HEK293T (cell line): ENCODE data around the gene MED9.

Experiments
- CTCF ChIA-PET: fragments of 350-600 bp; formaldehyde crosslinking; extraction: SDS; loops from one replicate; lab custom pipeline; 2021; ENCODE audit warnings: antibody characterized with exemption, inconsistent platforms; lab: Yijun Ruan, JAX
- POLR2A ChIA-PET: fragments of 350-600 bp; formaldehyde crosslinking; extraction: SDS; loops from one replicate; lab custom pipeline; 2020; ENCODE audit warnings: antibody characterized with exemption, inconsistent platforms; lab: Yijun Ruan, JAX
- DNase-seq: peaks from one replicate; pipeline ENCODE4 v3.0.0; 2012; ENCODE audit warnings: mixed read lengths; ENCODE audit errors: extremely low spot score
- ARNT ChIP-seq: fragments of 450-650 bp; IDR thresholded peaks from 2 replicates; pipeline ENCODE4 v1.6.1; 2017; ENCODE audit warnings: mild to moderate bottlenecking
- BHLHE40 ChIP-seq: fragments of 450-650 bp; IDR thresholded peaks from 2 replicates; pipeline ENCODE4 v1.6.1; 2016; ENCODE audit warnings: mild to moderate bottlenecking, moderate library complexity, borderline replicate concordance
- CTBP1 ChIP-seq: fragments of 450-650 bp; IDR thresholded peaks from 2 replicates; pipeline ENCODE4 v1.6.1; 2016; ENCODE audit warnings: borderline replicate concordance
- ELF4 ChIP-seq: fragments of 450-650 bp; IDR thresholded peaks from 2 replicates; pipeline ENCODE4 v1.6.1; 2017; ENCODE audit warnings: antibody characterized with exemption
- FOXA1 ChIP-seq: fragments of 450-650 bp; IDR thresholded peaks from 2 replicates; pipeline ENCODE4 v1.6.1; 2016; ENCODE audit warnings: mild to moderate bottlenecking
- FOXK2 ChIP-seq: fragments of 450-650 bp; IDR thresholded peaks from 2 replicates; pipeline ENCODE4 v1.6.1; 2016; ENCODE audit warnings: mild to moderate bottlenecking
- FOXM1 ChIP-seq: fragments of 450-650 bp; IDR thresholded peaks from 2 replicates; pipeline ENCODE4 v1.6.1; 2017; ENCODE audit warnings: mild to moderate bottlenecking, borderline replicate concordance
- HDGF ChIP-seq: fragments of 450-650 bp; IDR thresholded peaks from 2 replicates; pipeline ENCODE4 v1.6.1; 2017; ENCODE audit warnings: antibody characterized with exemption, borderline replicate concordance
- L3MBTL2 ChIP-seq: fragments of 450-650 bp; conservative IDR thresholded peaks from 2 replicates; pipeline ENCODE4 v1.6.1; 2016; ENCODE audit warnings: mild to moderate bottlenecking
- LEF1 ChIP-seq: fragments of 450-650 bp; IDR thresholded peaks from 2 replicates; pipeline ENCODE4 v1.6.1; 2017; ENCODE audit warnings: mild to moderate bottlenecking, borderline replicate concordance
- NFRKB ChIP-seq: fragments of 450-650 bp; IDR thresholded peaks from 2 replicates; pipeline ENCODE4 v1.6.1; 2016; ENCODE audit warnings: mild to moderate bottlenecking, moderate library complexity
- SP1 ChIP-seq: fragments of 450-650 bp; IDR thresholded peaks from 2 replicates; pipeline ENCODE4 v1.6.1; 2017
- SUZ12 ChIP-seq: fragments of 450-650 bp; IDR thresholded peaks from 2 replicates; pipeline ENCODE4 v1.6.1; 2016; ENCODE audit warnings: mild to moderate bottlenecking
- TARDBP ChIP-seq: fragments of 450-650 bp; IDR thresholded peaks from 2 replicates; pipeline ENCODE4 v1.6.1; 2016
- ZNF384 ChIP-seq: fragments of 450-650 bp; IDR thresholded peaks from 2 replicates; pipeline ENCODE4 v1.6.1; 2016
- TF ChIP-seq, protein P1 (sequence below): fragments of 450-650 bp; IDR thresholded peaks from 2 replicates; pipeline ENCODE4 v1.6.1; 2016

MED9 gene

GRCh38 chr17:17511881-17512858 lies 35.4 kb downstream of the MED9 start:
- ChIA-PET POLR2A (interaction anchor here (0.5 to 1.5 kb wide), 2 partner anchors 15 to 142 kb away, joined by 3 to 4 read pairs; partner anchors contain the start of gene RASD1), CTCF (interaction anchor here (0.6 to 2.2 kb wide), 2 partner anchors 15 to 177 kb away, joined by 5 to 8 read pairs; partner anchors contain the start of gene RASD1)
- no peak for DNase-seq
- TF ChIP-seq NFRKB = no peak
- TF ChIP-seq CTBP1 = no peak
- no peak for TF ChIP-seq HDGF
- no peak for TF ChIP-seq FOXA1
- no peak for TF ChIP-seq FOXK2
- TF ChIP-seq L3MBTL2 = no peak
- TF ChIP-seq FOXM1 = no peak
- no peak for TF ChIP-seq SUZ12
- no peak for TF ChIP-seq ZNF384

DNA sequence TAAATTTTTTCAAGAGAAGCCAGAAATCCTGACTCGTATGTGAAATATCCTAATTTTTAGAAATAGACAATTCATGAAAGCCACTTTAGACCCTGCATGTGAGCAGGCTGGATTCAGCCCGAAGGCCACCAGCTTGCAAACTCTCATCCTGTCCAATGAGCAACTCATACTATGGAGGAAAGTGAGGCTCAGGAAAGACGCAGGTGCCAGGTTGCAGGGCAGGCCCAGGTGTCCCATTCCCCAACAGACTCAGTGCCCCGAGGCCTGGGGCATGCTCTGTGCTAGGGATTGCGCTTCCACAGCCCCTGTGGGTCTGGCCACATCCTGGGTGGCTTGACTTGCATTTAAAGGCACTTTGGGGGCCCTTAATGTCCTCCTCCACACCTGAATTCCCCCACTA lies 36.1 kb downstream of the MED9 start:
- no peak for TF ChIP-seq LEF1
- no peak for TF ChIP-seq FOXA1
- no peak for TF ChIP-seq SUZ12
- TF ChIP-seq NFRKB = no peak
- TF ChIP-seq L3MBTL2 = no peak
- TF ChIP-seq, protein P1, sequence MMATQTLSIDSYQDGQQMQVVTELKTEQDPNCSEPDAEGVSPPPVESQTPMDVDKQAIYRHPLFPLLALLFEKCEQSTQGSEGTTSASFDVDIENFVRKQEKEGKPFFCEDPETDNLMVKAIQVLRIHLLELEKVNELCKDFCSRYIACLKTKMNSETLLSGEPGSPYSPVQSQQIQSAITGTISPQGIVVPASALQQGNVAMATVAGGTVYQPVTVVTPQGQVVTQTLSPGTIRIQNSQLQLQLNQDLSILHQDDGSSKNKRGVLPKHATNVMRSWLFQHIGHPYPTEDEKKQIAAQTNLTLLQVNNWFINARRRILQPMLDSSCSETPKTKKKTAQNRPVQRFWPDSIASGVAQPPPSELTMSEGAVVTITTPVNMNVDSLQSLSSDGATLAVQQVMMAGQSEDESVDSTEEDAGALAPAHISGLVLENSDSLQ = no peak
- no peak for DNase-seq
- ChIA-PET CTCF (interaction anchor here (2.2 kb wide), 1 partner anchor 16 kb away, joined by 8 read pairs; the partner anchor contains the start of gene RASD1), POLR2A (no interaction called here)

GRCh38 chr17:17513626-17514025 lies 36.8 kb downstream of the MED9 start:
- CTCF ChIA-PET = interaction anchor here (2.2 kb wide), 1 partner anchor 17 kb away, joined by 8 read pairs; the partner anchor contains the start of gene RASD1

DNA sequence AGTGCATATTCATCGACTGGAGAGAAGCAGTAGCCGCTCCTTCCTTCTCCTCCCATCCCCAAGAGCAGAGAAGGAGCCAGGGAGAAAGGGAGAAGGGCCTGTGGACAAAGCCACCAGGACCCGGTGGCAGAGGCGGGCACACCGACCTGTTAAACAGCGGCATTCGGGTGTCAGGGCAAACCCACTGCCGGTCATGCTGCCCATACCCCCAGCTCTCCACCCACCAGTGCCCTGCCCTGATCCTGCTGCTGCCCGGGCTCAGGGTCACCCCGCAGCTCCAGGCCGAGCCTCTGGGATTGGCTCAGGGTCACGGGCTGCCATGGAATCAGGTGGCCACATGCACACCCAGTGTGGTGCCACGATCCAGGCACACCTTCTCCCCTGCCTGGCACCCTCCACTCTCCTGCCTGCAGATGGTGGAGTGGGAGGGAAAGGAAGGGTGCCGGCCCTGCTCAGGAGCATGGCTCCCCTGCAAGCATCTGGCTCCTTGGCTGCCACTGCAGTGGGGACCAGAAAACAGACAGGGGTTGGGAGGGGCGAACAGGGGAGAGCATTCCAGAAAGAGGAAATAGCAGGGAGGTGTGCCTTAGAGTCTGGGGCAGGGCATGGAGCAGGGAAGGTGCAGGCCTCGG lies 37.7 kb downstream of the MED9 start:
- TF ChIP-seq SP1 (no peak), NFRKB (no peak), FOXM1 (no peak), CTBP1 (no peak), LEF1 (no peak), HDGF (no peak), FOXK2 (no peak), FOXA1 (no peak), ZNF384 (no peak), L3MBTL2 (no peak), SUZ12 (no peak)
- POLR2A ChIA-PET = no interaction called here

More at GRCh38 chr17:17513626-17514025, 36.8 kb downstream of the MED9 start:
- DNase-seq = no peak
- POLR2A ChIA-PET = no interaction called here
- TF ChIP-seq HDGF = no peak
- TF ChIP-seq NFRKB = no peak

DNA sequence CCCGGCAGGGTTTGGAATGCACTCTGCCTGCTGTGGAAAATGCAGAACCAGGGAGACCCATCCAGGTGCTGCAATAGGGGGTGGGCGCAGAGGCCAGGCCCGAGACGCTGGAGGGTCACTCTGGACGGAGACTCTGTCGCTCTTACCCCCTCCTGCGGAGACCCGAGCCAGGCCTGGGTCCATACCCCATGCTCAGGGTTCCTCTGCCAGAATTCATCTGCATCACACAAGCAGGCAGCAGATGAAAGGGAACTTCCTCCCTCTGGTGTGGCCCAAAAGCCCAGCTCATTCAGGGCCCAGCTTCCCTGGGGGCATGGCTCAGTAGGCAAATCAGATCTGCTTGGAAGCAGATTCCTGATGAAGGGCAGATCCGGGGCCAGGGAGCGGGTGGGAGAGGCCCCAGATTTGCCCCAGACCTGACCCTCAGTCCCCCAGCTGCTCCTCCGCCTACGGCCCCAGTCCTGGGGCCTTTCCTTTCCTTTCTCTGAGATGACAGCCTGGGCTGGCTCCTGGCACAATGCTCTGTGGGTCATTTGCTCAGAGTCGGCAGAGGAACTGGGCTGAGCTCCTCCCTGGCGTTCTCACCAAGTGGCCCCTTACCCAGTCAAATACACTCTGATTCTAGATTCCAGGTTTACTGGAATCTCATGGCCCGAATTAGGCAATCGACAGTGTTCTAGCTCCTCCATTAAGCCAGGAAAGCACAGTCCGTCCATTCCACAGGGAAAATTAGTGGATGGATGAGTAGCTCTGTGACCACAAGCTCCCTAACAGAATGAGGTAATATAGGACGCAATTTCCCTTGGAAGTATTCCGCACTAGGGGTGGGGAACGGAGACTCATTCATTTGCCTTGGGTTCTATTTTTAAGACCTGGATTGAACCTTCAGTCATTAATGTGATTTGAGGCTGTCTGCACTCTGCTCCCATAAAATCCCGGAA lies 38.5 kb downstream of the MED9 start:
- POLR2A ChIA-PET = no interaction called here
- no peak for DNase-seq
- no peak for TF ChIP-seq FOXM1
- no peak for TF ChIP-seq FOXK2
- no peak for TF ChIP-seq NFRKB
- no peak for TF ChIP-seq L3MBTL2
- TF ChIP-seq SUZ12 = no peak
- no peak for TF ChIP-seq ARNT
- TF ChIP-seq LEF1 = no peak
- TF ChIP-seq, protein P1 = no peak
- no peak for TF ChIP-seq HDGF
- TF ChIP-seq FOXA1 = no peak
- TF ChIP-seq CTBP1 = no peak
- no peak for TF ChIP-seq ELF4
- no peak for TF ChIP-seq TARDBP
- TF ChIP-seq ZNF384 = no peak
- no peak for TF ChIP-seq BHLHE40
- CTCF ChIA-PET = interaction anchor here (0.7 kb wide), 1 partner anchor 53 kb away, joined by 4 read pairs; no protein-coding TSS in a partner anchor

More for the DNA sequence above, 37.7 kb downstream of the MED9 start:
- CTCF ChIA-PET = no interaction called here
- no peak for DNase-seq
